GM13977 (cell line): ENCODE data around the gene BANF2.

Source experiments
- DNase-seq: peaks from one replicate; pipeline ENCODE4 v3.0.0; 2012; ENCODE audit warnings: low spot score
- CTCF ChIP-seq: IDR thresholded peaks from 2 replicates; pipeline ENCODE4 v1.5.1; 2012; ENCODE audit warnings: mild to moderate bottlenecking, control low read depth; ENCODE audit not compliant: insufficient read depth; ENCODE audit errors: extremely low read depth, missing control alignments
- in situ Hi-C: fragments of 300-500 bp; cut with MboI; formaldehyde crosslinking; loops from one replicate; pipeline ENCODE4 v1.12.0; 2022; ENCODE audit warnings: low sequenced_read_pairs, low pct_unique_long_range_greater_than_20kb, mixed read lengths, inconsistent platforms; ENCODE audit not compliant: unreplicated experiment

BANF2 gene

DNA sequence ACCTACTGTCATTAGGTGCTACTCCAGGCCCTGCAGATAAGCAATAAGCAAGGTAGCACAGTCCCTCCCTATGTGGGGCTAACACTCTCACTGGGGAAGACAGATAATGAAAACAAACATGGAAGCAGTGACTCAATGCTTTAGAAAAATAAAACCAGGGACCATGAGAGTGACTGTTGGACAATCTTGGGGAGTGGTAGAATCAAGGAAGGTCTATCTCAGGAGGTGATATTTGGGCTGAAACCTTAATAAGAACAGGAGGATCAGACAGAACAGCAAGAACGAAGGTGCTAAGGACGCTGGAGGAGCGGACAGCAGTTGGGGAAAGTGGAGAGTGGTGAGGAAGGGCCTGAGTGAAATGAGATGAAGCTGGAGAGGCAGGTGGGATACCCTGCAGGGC lies 58.2 kb downstream of the BANF2 start:
- no peak for DNase-seq
- no peak for TF ChIP-seq CTCF
- in situ Hi-C loops: no loop called here

- in situ Hi-C loops: no loop called here
- no peak for TF ChIP-seq CTCF
- DNase-seq: no peak
These were observed 58.7 kb downstream of the BANF2 start for GRCh38 chr20:17758512-17758911.

DNA sequence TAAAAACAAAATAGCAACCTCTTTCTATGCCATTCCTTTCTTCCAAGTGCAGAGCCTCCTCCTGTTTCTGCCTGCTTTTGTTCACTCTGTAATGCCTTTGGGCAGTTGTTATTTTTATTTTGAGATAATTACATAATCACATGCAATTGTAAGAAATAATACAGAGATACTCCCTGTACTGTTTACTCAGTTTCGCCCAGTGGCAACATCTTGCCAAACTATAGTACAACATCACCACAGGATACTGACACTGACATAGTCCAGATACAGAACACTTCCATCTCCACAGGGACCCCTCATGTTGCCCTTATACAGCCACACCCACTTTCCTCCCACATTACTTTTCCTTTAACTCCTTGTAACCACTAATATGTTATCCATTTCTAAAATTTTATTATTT lies 59.7 kb downstream of the BANF2 start:
- no peak for DNase-seq
- no peak for TF ChIP-seq CTCF
- in situ Hi-C loops: no loop called here

DNA sequence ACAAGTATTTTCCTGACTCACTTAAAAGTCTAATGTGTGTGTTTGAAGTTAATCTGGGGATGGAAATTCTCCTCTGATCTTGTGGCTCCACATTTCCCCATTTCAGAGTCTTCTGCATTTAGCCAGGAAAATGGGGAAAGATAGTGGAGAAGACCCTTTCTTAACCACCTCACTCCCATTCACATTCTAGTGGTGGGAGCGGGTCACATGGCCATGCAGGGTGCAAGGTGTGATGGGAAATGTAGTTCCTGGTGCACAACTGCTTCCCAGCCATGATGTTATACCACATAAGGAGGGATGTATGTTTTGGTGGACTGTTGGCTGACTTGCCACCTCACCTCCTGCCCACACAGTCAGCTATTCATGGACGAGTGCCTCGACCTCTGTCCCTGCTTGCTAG lies 61.8 kb downstream of the BANF2 start:
- no peak for TF ChIP-seq CTCF
- in situ Hi-C loops: no loop called here
- no peak for DNase-seq

DNA sequence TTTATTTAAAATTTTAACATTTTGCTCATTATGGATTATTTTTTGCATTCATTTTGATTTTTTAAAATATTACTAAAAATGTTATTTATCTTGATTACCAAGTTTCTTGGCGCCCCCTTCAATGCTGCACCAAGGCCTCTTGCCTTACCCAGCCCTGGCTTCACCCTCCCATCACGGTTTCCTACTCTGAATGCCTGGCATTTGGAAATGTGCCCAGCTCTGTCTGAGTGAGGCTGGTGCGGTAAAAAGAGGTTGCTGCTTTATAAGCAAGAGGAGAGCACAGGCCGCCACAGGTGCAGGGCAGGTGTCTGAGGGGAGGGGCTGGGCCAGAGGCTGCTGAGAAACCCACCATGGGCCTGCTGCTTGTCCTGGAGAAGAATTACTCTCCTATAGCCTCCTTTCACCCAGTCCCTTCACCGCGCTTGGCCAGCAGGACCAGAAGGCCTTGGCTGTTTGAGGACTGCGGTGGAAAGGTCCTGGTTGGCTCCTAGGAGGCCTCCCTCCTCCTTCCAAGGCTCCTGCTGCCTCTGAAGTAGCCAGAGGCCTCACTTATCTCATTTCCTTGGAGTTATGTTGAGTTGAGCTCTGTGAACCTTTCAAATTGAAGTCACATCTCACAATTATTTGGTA lies 62.6 kb downstream of the BANF2 start:
- in situ Hi-C loops: no loop called here
- no peak for TF ChIP-seq CTCF
- DNase-seq: no peak

GRCh38 chr20:17762873-17763557 lies 63.2 kb downstream of the BANF2 start:
- no peak for DNase-seq
- in situ Hi-C loops: no loop called here
- TF ChIP-seq CTCF: no peak
